ENCODE data around the gene MSL1.

Gene MSL1

DNA sequence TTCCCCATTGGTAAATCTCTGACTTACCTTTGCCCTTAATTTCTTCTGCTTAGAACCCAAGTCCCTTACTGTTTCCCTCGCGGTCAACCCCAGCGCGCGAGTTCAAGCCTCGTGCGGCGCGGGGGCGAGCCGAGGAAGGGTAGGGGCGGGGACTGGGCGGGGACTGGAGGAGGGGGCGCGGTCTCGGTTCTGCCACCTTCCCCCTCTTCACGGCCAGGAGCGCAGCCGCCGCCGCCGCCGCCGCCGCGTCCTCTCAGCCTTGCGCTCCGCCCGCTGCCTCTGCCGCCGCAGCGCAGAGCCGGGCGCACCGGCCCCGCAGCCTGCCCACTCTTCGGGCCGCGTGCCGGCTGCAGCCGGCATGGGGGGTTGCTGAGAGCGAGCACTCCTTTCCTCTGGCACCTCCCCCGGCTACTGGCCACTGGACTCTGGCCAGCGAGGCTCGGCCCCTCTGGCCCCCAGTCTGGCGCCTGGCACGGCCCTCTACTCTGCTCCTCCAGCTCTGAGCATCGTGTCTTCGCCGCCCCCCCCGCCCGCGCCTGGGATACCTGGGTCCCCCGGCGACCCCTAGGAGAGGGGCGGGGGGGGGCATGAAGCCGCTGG lies 55.6 kb downstream of the MSL1 start, which contains the start of gene RAPGEFL1:
RAPGEFL1 (plus strand) TSS at position 196 of the 600 bp plus-strand sequence; CDS start at position 588, 392 bp downstream.
- DNase-seq: peak; percentile 84

- DNase-seq: no peak
Observed at GRCh38 chr17:40178021-40178601, 56.3 kb downstream of the MSL1 start.

DNA sequence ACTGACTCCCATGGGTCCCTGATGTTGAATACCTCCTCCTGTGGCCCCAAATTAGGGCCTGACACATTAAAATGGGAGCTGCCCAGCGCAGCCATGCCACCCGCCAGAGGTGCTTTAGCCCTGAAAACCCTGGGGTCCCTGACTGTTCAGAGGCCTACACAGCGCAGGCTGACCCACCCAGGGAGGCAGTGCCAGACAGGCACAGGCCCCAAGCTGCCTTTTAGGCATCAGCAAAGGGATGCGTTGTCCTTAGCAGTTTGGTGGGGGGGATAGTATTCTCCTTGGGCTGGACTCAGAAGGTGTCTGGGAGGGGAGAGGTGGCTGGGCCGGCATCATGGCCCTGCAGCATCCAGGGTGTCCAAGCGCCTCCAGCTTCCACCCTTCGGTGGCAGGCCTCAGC lies 56.9 kb downstream of the MSL1 start:
- DNase-seq: no peak

DNA sequence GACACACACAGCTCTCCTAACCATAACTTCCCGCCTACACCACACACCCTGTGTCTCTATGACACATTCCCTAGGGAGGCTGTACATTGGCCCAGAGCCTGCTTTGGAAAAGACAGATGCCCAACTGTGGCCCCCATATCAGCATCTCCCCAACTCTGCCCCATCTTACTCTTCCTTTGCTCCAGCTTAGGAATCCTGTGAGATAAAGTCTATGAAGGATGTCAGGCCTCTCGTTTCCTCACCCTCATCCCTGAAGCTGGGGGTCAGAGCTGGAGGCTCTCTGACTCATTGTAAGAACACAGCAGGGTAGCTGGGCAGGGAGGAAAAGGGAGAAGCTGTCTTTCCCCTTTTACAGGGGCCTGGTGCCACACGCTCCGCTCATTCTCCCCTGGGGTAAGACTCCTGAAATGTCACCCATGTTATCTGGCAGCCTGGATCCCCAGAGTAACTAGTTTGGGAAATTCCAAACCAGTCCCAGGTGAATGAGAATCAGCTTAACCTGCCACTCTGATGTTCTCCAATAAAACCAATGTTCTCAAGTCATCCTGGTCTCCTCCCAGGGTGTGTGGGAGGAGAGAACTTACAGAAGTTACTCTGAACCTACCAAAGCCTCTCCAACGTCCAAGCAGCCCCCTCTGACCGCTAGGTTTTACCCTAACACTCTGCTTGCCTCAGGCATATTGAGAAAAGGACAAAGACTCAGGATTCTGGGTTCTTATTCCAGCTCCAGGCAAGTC lies 58.3 kb downstream of the MSL1 start:
- no peak for DNase-seq

GRCh38 chr17:40180694-40181093 lies 58.9 kb downstream of the MSL1 start:
- no peak for DNase-seq

DNA sequence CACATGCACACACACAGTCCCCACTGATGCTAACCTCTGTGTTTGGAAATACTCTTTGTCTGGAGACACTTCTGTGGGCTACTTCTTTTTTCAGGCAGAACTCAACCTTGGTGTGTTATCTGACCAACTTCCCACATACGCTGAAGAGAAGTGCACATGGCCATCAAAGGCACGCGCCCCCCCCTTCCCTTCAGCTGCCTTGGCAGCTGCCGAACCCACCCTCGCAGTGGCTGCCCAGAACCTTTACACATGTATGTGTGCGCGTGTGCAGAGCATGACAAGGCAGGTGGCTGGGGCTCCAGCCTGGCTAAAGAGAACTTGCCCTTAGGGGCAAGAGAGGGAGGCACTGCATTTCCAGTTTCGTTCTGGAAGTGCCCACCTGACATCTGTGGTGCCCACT lies 59.4 kb downstream of the MSL1 start:
- DNase-seq: no peak

- DNase-seq: no peak
Observed at GRCh38 chr17:40182606-40183005, 60.8 kb downstream of the MSL1 start.
